DND-41 (cell line): ENCODE data around the gene ALAS1.

Experiments
- ATAC-seq: fragments of 200-7000 bp; cut with Tn5 transposase; 3 replicates; pipeline ENCODE4 v1.9.1; 2021; ENCODE audit warnings: low read depth; ENCODE audit not compliant: insufficient read depth
- DNase-seq: peaks from one replicate; pipeline ENCODE4 v3.0.0-alpha.2; 2020
- H2AFZ ChIP-seq: 2 replicates; pipeline ENCODE4 v1.6.0; 2012; ENCODE audit warnings: low read depth, low read length
- H3K27ac ChIP-seq: 2 replicates; pipeline ENCODE4 v1.5.1; 2012; ENCODE audit warnings: low read length, inconsistent platforms
- H3K27me3 ChIP-seq: fragments of 200-600 bp; sonication (generic); 2 replicates; pipeline ENCODE4 v1.6.0; 2012; ENCODE audit warnings: low read length, mild to moderate bottlenecking, inconsistent platforms; ENCODE audit not compliant: insufficient read depth, poor library complexity
- H3K36me3 ChIP-seq: 2 replicates; pipeline ENCODE4 v1.5.1; 2012; ENCODE audit warnings: low read length, inconsistent platforms; ENCODE audit not compliant: insufficient read depth
- H3K4me1 ChIP-seq: 2 replicates; pipeline ENCODE4 v1.5.1; 2012; ENCODE audit warnings: mild to moderate bottlenecking, low read length; ENCODE audit not compliant: insufficient read depth
- H3K4me2 ChIP-seq: 2 replicates; pipeline ENCODE4 v1.6.0; 2012; ENCODE audit warnings: mild to moderate bottlenecking, moderate library complexity, low read length, inconsistent platforms; ENCODE audit not compliant: insufficient read depth
- H3K4me3 ChIP-seq, 2 experiments: fragments of 200-600 bp in 1 of 2; shearing (Covaris generic) in 1 of 2; 2 replicates each; pipeline ENCODE4 v1.5.1; 2012 to 2016; ENCODE audit warnings: inconsistent platforms in 2 of 2, low read length in 2 of 2, mild to moderate bottlenecking in 2 of 2, low read depth in 1 of 2, moderate library complexity in 1 of 2
- H3K79me2 ChIP-seq: 2 replicates; pipeline ENCODE4 v1.6.0; 2012; ENCODE audit warnings: low read length, inconsistent platforms; ENCODE audit not compliant: insufficient read depth
- H3K9ac ChIP-seq: 2 replicates; pipeline ENCODE4 v1.6.0; 2012; ENCODE audit warnings: low read depth, mild to moderate bottlenecking, inconsistent platforms, low read length, moderate library complexity
- H3K9me3 ChIP-seq: 2 replicates; pipeline ENCODE4 v1.5.1; 2012; ENCODE audit warnings: low read length, moderate library complexity, mild to moderate bottlenecking, inconsistent platforms; ENCODE audit not compliant: insufficient read depth, severe bottlenecking
- H4K20me1 ChIP-seq: 2 replicates; pipeline ENCODE4 v1.6.0; 2012; ENCODE audit warnings: low read length; ENCODE audit not compliant: insufficient read depth
- EZH2 ChIP-seq: IDR thresholded peaks from 3 replicates; pipeline ENCODE4 v1.6.1; 2012; ENCODE audit warnings: borderline replicate concordance, low read depth, mild to moderate bottlenecking, moderate library complexity, low read length, inconsistent platforms; ENCODE audit not compliant: severe bottlenecking
- TF ChIP-seq, protein P1 (sequence below): IDR thresholded peaks from 2 replicates; pipeline ENCODE4 v1.5.1; 2012; ENCODE audit warnings: borderline replicate concordance, low read length, moderate library complexity, mild to moderate bottlenecking; ENCODE audit not compliant: poor library complexity, severe bottlenecking; ENCODE audit errors: extremely low read depth

The ALAS1 gene

DNA sequence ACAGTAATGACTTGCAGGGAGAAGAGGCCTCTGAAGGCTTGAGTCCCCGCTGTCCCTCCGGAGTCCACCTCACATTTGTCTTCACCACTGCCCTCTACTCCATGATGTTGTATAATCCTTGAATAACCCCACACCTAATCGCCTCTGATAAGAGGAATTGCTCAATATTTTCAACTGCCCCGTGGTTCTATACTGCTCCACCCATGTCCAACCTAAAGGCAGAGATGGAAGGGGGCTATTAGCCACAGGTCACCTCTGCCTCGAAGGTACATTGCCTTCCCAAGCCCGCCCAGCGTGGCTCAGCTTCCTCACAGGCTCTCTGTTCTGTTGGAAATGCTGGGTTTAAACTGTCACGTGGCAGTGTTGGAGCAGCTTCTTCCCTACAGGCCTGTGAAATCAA lies 15.0 kb downstream of the ALAS1 start:
- no peak overlapping the region for H3K4me2 ChIP-seq
- no peak overlapping the region for H3K9ac ChIP-seq
- no peak for ATAC-seq
- peaks cover 77% of the 10 kb centered on the region for H3K36me3 ChIP-seq
- TF ChIP-seq, protein P1, sequence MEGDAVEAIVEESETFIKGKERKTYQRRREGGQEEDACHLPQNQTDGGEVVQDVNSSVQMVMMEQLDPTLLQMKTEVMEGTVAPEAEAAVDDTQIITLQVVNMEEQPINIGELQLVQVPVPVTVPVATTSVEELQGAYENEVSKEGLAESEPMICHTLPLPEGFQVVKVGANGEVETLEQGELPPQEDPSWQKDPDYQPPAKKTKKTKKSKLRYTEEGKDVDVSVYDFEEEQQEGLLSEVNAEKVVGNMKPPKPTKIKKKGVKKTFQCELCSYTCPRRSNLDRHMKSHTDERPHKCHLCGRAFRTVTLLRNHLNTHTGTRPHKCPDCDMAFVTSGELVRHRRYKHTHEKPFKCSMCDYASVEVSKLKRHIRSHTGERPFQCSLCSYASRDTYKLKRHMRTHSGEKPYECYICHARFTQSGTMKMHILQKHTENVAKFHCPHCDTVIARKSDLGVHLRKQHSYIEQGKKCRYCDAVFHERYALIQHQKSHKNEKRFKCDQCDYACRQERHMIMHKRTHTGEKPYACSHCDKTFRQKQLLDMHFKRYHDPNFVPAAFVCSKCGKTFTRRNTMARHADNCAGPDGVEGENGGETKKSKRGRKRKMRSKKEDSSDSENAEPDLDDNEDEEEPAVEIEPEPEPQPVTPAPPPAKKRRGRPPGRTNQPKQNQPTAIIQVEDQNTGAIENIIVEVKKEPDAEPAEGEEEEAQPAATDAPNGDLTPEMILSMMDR, result no peak
- no peak for TF ChIP-seq EZH2
- no peaks in the 10 kb centered on the region; the same call in 1 of the 2 replicates for H4K20me1 ChIP-seq
- H3K9me3 ChIP-seq, result no peaks in the 10 kb centered on the region
- no peaks in the 10 kb centered on the region for H3K4me1 ChIP-seq
- H3K27ac ChIP-seq, result no peak overlapping the region
- H2AFZ ChIP-seq, result no peak overlapping the region
- H3K4me3 ChIP-seq, result no peak overlapping the region
- no peaks in the 10 kb centered on the region for H3K79me2 ChIP-seq
- H3K27me3 ChIP-seq, result no peaks in the 10 kb centered on the region
- DNase-seq, result no peak

- DNase-seq (no peak), ATAC-seq (no peak)
- TF ChIP-seq, protein P1, result no peak
- TF ChIP-seq EZH2, result no peak
- Histone ChIP-seq H3K4me1 (no peaks in the 10 kb centered on the region), H3K27ac (no peak overlapping the region), H3K9ac (no peak overlapping the region), H3K4me3 (no peak overlapping the region), H4K20me1 (no peaks in the 10 kb centered on the region; the same call in 1 of the 2 replicates), H3K4me2 (no peak overlapping the region), H3K36me3 (peaks cover 68% of the 10 kb centered on the region), H3K79me2 (no peaks in the 10 kb centered on the region), H3K9me3 (no peaks in the 10 kb centered on the region), H3K27me3 (no peaks in the 10 kb centered on the region), H2AFZ (no peak overlapping the region)
These were observed 15.9 kb downstream of the ALAS1 start for GRCh38 chr3:52213901-52214300.

DNA sequence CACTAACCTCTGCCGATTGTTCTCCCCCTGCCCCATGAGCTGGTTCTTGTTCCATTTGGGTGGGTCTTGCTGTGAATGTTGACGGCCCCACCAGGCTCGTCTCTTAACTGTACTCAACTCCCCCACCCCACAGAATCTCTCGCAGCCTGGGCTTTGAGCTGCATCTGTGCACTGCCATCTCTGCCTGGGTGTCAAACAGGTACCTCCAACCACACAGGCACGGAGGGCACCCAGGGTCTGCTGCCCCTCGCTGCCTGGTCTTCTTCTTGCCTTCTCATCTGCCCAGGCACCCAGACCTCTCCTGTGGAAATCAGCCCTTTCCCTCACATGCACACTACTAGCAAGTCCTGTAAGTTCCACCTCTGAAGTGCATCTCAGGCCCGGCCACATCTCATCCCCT lies 17.4 kb downstream of the ALAS1 start:
- no peaks in the 10 kb centered on the region for H3K27me3 ChIP-seq
- DNase-seq (no peak), ATAC-seq (no peak)
- H3K4me1 ChIP-seq, result 0 out of 2 replicates have a peak, but pooled peaks cover 2% of the 10 kb centered on the region
- H3K27ac ChIP-seq, result no peak overlapping the region
- H3K36me3 ChIP-seq, result peaks cover 54% of the 10 kb centered on the region
- no peaks in the 10 kb centered on the region for H3K79me2 ChIP-seq
- no peak overlapping the region for H3K4me2 ChIP-seq
- H3K9me3 ChIP-seq, result no peaks in the 10 kb centered on the region
- H4K20me1 ChIP-seq, result no peaks in the 10 kb centered on the region; the same call in 1 of the 2 replicates
- H3K4me3 ChIP-seq, result no peak overlapping the region
- TF ChIP-seq, protein P1, result no peak
- no peak for TF ChIP-seq EZH2
- H3K9ac ChIP-seq, result no peak overlapping the region
- H2AFZ ChIP-seq, result no peak overlapping the region
